H1 (cell line): Measurements from ENCODE around the gene DEXI. TPM values are rescaled to one million over a fixed set of nuclear protein-coding genes. Genes with fewer than 3 reads are reported as not detected.

ENCODE experiments used
- CTCF ChIA-PET: fragments of 300-600 bp; sonication (Branson Sonifier 250); formaldehyde crosslinking; loops from one replicate; lab custom pipeline; 2021; ENCODE audit not compliant: partially characterized antibody; lab: Charles Lee
- POLR2A ChIA-PET: fragments of 300-600 bp; sonication (Branson Sonifier 250); formaldehyde crosslinking; loops from one replicate; lab custom pipeline; 2021; ENCODE audit warnings: inconsistent platforms; ENCODE audit not compliant: partially characterized antibody; lab: Charles Lee
- DNase-seq, 2 experiments: peaks; one replicate each; pipeline versions ENCODE4 v3.0.0 to v3.0.0-alpha.2; 2010 to 2022; ENCODE audit warnings: low spot score in 2 of 2, low read depth in 1 of 2, mixed read lengths in 1 of 2
- FAIRE-seq: peaks from 2 replicates; lab custom pipeline; 2011; peaks lifted over from hg19 to GRCh38; lab: Jason Lieb, UNC
- H2AFZ ChIP-seq: 2 replicates; pipeline ENCODE4 v1.8.1; 2012; ENCODE audit warnings: low read length, inconsistent platforms
- H2AK5ac ChIP-seq: 2 replicates; pipeline ENCODE4 v1.6.1; 2013; ENCODE audit warnings: low read depth, low read length
- H2BK120ac ChIP-seq: replicated peaks from 2 replicates; pipeline ENCODE3; 2013; ENCODE audit warnings: low read depth, low read length, inconsistent platforms
- H2BK12ac ChIP-seq: 2 replicates; pipeline ENCODE4 v1.6.1; 2013; ENCODE audit warnings: low read depth, low read length
- H2BK15ac ChIP-seq: 2 replicates; pipeline ENCODE4 v1.6.1; 2013; ENCODE audit warnings: low read length
- H2BK20ac ChIP-seq: 2 replicates; pipeline ENCODE4 v1.6.1; 2013; ENCODE audit warnings: low read length
- H2BK5ac ChIP-seq: 2 replicates; pipeline ENCODE4 v1.6.1; 2013; ENCODE audit warnings: low read depth, low read length
- H3K14ac ChIP-seq: 2 replicates; pipeline ENCODE4 v1.6.1; 2013; ENCODE audit warnings: inconsistent platforms; ENCODE audit not compliant: insufficient read length
- H3K18ac ChIP-seq: 2 replicates; pipeline ENCODE4 v1.6.1; 2013; ENCODE audit warnings: low read length; ENCODE audit errors: extremely low read depth
- H3K23ac ChIP-seq: 2 replicates; pipeline ENCODE4 v1.6.1; 2013; ENCODE audit warnings: inconsistent platforms; ENCODE audit not compliant: insufficient read length
- H3K23me2 ChIP-seq: 2 replicates; pipeline ENCODE4 v1.6.1; 2013; ENCODE audit warnings: low read depth, low read length
- H3K27ac ChIP-seq: 2 replicates; pipeline ENCODE4 v1.6.1; 2011; ENCODE audit warnings: low read depth, low read length, inconsistent platforms
- H3K27me3 ChIP-seq, 4 experiments: replicated peaks in 1 of 4; 1 replicate in 1 of 4; 2 replicates in 3 of 4; pipeline versions ENCODE4 v1.6.1 to v1.8.1; 2011 to 2013; ENCODE audit warnings: low read length in 3 of 4, mild to moderate bottlenecking in 3 of 4, inconsistent platforms in 2 of 4, mixed read lengths in 2 of 4, moderate library complexity in 1 of 4; ENCODE audit not compliant: control insufficient read depth in 3 of 4, insufficient read depth in 3 of 4; ENCODE audit errors: extremely low read depth in 1 of 4
- H3K36me3 ChIP-seq, 4 experiments: 2 replicates each; pipeline versions ENCODE4 v1.6.1 to v1.8.1; 2011 to 2013; ENCODE audit warnings: mild to moderate bottlenecking in 4 of 4, low read length in 3 of 4, moderate library complexity in 2 of 4, control low read depth in 1 of 4, inconsistent platforms in 1 of 4; ENCODE audit not compliant: insufficient read depth in 4 of 4, control insufficient read depth in 2 of 4
- H3K4ac ChIP-seq: replicated peaks from 2 replicates; pipeline ENCODE3; 2013; ENCODE audit warnings: low read length, low read depth, mixed read lengths, inconsistent platforms; ENCODE audit not compliant: insufficient read length
- H3K4me1 ChIP-seq, 4 experiments: replicated peaks in 1 of 4; 1 replicate in 1 of 4; 2 replicates in 3 of 4; pipeline versions ENCODE4 v1.6.1 to v1.8.1; 2011 to 2013; ENCODE audit warnings: low read length in 3 of 4, inconsistent platforms in 2 of 4, mixed read lengths in 1 of 4; ENCODE audit not compliant: insufficient read depth in 4 of 4, control insufficient read depth in 3 of 4
- H3K4me2 ChIP-seq, 2 experiments: 2 replicates each; pipeline versions ENCODE4 v1.6.1 to v1.8.1; 2011 to 2013; ENCODE audit warnings: low read depth in 2 of 2, low read length in 2 of 2, control low read depth in 1 of 2, inconsistent platforms in 1 of 2, mild to moderate bottlenecking in 1 of 2; ENCODE audit not compliant: insufficient read depth in 1 of 2
- H3K4me3 ChIP-seq, 4 experiments: fragments of 200-600, 300-600 bp in 1 of 4; sonication (generic), shearing (Covaris generic), sonication (Bioruptor Twin) in 1 of 4; 2 replicates each; pipeline versions ENCODE4 v1.5.1 to v1.8.1; 2011 to 2016; ENCODE audit warnings: low read length in 4 of 4, low read depth in 3 of 4, control low read depth in 2 of 4, inconsistent platforms in 2 of 4, mild to moderate bottlenecking in 2 of 4, mixed read lengths in 1 of 4, moderate library complexity in 1 of 4; ENCODE audit not compliant: insufficient read depth in 2 of 4; ENCODE audit errors: extremely low read depth in 1 of 4
- H3K56ac ChIP-seq: replicated peaks from 2 replicates; pipeline ENCODE3; 2013; ENCODE audit warnings: low read depth, mild to moderate bottlenecking, mixed read lengths, low read length, inconsistent platforms; ENCODE audit not compliant: insufficient read length
- H3K79me1 ChIP-seq: 2 replicates; pipeline ENCODE4 v1.6.1; 2013; ENCODE audit warnings: low read depth, low read length, control low read depth
- H3K79me2 ChIP-seq, 2 experiments: 2 replicates each; pipeline versions ENCODE4 v1.6.1 to v1.8.1; 2012 to 2013; ENCODE audit warnings: low read length in 2 of 2, mild to moderate bottlenecking in 2 of 2, inconsistent platforms in 1 of 2; ENCODE audit not compliant: insufficient read depth in 2 of 2, control insufficient read depth in 1 of 2
- H3K9ac ChIP-seq, 4 experiments: replicated peaks in 1 of 4; 1 replicate in 1 of 4; 2 replicates in 3 of 4; pipeline versions ENCODE4 v1.6.1 to v1.8.1; 2011 to 2013; ENCODE audit warnings: low read depth in 3 of 4, low read length in 3 of 4, control low read depth in 2 of 4, mild to moderate bottlenecking in 2 of 4, moderate library complexity in 2 of 4, inconsistent platforms in 1 of 4; ENCODE audit errors: extremely low read depth in 1 of 4
- H3K9me3 ChIP-seq, 2 experiments: 2 replicates each; pipeline versions ENCODE4 v1.6.1 to v1.8.1; 2012 to 2013; ENCODE audit warnings: mild to moderate bottlenecking in 2 of 2, moderate library complexity in 2 of 2, control low read depth in 1 of 2, inconsistent platforms in 1 of 2, low read depth in 1 of 2, low read length in 1 of 2, mixed read lengths in 1 of 2; ENCODE audit not compliant: insufficient read depth in 2 of 2
- H4K20me1 ChIP-seq, 2 experiments: replicated peaks in 1 of 2; 2 replicates each; pipeline versions ENCODE3 to v1.8.1; 2011 to 2013; ENCODE audit warnings: inconsistent platforms in 2 of 2, low read length in 2 of 2, mild to moderate bottlenecking in 1 of 2; ENCODE audit not compliant: insufficient read depth in 2 of 2, control insufficient read depth in 1 of 2
- H4K5ac ChIP-seq: 2 replicates; pipeline ENCODE4 v1.6.1; 2013; ENCODE audit warnings: low read length, low read depth, mixed read lengths, inconsistent platforms; ENCODE audit not compliant: insufficient read length
- H4K8ac ChIP-seq: 2 replicates; pipeline ENCODE4 v1.8.0; 2013; ENCODE audit warnings: mild to moderate bottlenecking, moderate library complexity, low read length, inconsistent platforms; ENCODE audit not compliant: insufficient read depth; ENCODE audit errors: extremely low read depth
- H4K91ac ChIP-seq: replicated peaks from 2 replicates; pipeline ENCODE3; 2013; ENCODE audit warnings: low read length, mixed read lengths, inconsistent platforms; ENCODE audit not compliant: insufficient read length
- CREB1 ChIP-seq: IDR thresholded peaks from 2 replicates; pipeline ENCODE4 v1.6.1; 2012; ENCODE audit warnings: inconsistent platforms
- KDM1A ChIP-seq: fragments of 200-600, 300-600 bp; sonication (generic); IDR thresholded peaks from 2 replicates; pipeline ENCODE4 v1.7.1; 2016; ENCODE audit warnings: mild to moderate bottlenecking, low read length, borderline replicate concordance
- WGBS, 2 experiments: shearing (Covaris generic) in 1 of 2; methylation state at CpG; one replicate each; pipeline versions ENCODE4 v1.1.6 to v1.1.7; 2013 to 2015; ENCODE audit warnings: low lambda C conversion rate in 2 of 2, mixed read lengths in 2 of 2, inconsistent platforms in 1 of 2, low coverage in 1 of 2, missing lambda C conversion rate in 1 of 2; ENCODE audit not compliant: insufficient replicate concordance in 2 of 2, insufficient coverage in 1 of 2, insufficient read length in 1 of 2; ENCODE audit errors: extremely low coverage in 1 of 2, missing lambda C conversion rate in 1 of 2; 5-methylcytosine and 5-hydroxymethylcytosine counted together
- polyA plus RNA-seq, 7 experiments: library from polyadenylated mRNA; depleted of rRNA in 3 of 7; stranded (reverse) in 5 of 7; unstranded in 2 of 7; fragments of >200 nt in 5 of 7; fragments of 200-250 nt in 2 of 7; gene quantifications; 1 replicate in 5 of 7; 2 replicates in 1 of 7; 4 replicates in 1 of 7; pipeline versions ENCODE4 v1.2.1 to v1.2.3, GENCODE V29; 2011 to 2013; ENCODE audit warnings: missing spikeins in 2 of 7, mixed read lengths in 2 of 7
- total RNA-seq: library from RNA; stranded (reverse); fragmentation: NEBNext Ultra II Directional; extraction: Animal tissue kit (Norgen Biotek cat#: 25700); gene quantifications from 2 replicates; pipeline ENCODE4 v1.2.1, GENCODE V29; 2021

The DEXI gene
- total and polyA plus RNA-seq, 2 of the 8 experiments (the other 6 are each of a cell fraction or from before 2014, with no cell fraction given): 39.5 to 47.3 TPM

- Histone ChIP-seq H2BK20ac (no peak overlapping the region), H2BK5ac (no peak overlapping the region), H3K23me2 (no peaks in the 10 kb centered on the region), H3K4me2 (no peak overlapping the region), H3K79me1 (no peaks in the 10 kb centered on the region), H3K4me3 (no peak overlapping the region), H3K4ac (no peak overlapping the region), H2AFZ (no peak overlapping the region), H2AK5ac (no peak overlapping the region), H3K27me3 (peaks cover 0 to 3% (median 0%) of the 10 kb centered on the region in 4 experiments; a peak in 1 of 7 replicates), H3K9me3 (no peaks in the 10 kb centered on the region), H3K27ac (no peak overlapping the region), H4K91ac (no peak overlapping the region), H4K8ac (peak overlapping the region; percentile 17; the same call in 1 of the 2 replicates), H3K23ac (no peak overlapping the region), H3K79me2 (no peaks in the 10 kb centered on the region), H4K20me1 (peaks cover 0 to 5% of the 10 kb centered on the region in 2 experiments), H4K5ac (no peak overlapping the region), H3K4me1 (peaks cover 0 to 8% (median 0%) of the 10 kb centered on the region in 4 experiments; a peak in 2 of 7 replicates), H3K9ac (no peak overlapping the region), H2BK12ac (no peak overlapping the region), H3K14ac (no peak overlapping the region), H3K56ac (no peak overlapping the region), H2BK120ac (no peak overlapping the region), H2BK15ac (no peak overlapping the region), H3K18ac (no peak overlapping the region), H3K36me3 (peaks cover 0 to 3% (median 2%) of the 10 kb centered on the region in 4 experiments; a peak in 4 of 8 replicates)
- DNase-seq (no peak), FAIRE-seq (no peak)
- TF ChIP-seq CREB1: no peak
- TF ChIP-seq KDM1A: peak; percentile 88; the same call in 1 of the 2 replicates
- WGBS, 2 experiments: 84% methylated on average over 14 of the region's 14 CpGs; no CpG with 5 or more reads in 1 of the 2 experiments
- ChIA-PET POLR2A (no interaction called here), CTCF (interaction anchor here (0.9 to 8.1 kb wide), 8 partner anchors 10 to 177 kb away, joined by 3 to 82 read pairs (median 4); partner anchors contain the start of gene CIITA)
Observed at GRCh38 chr16:10922328-10923145, 19.7 kb downstream of the DEXI start.
